Breast epithelium (tissue), 4 donors: Measurements from ENCODE around the gene PIP5KL1. TPM values are rescaled to one million over a fixed set of nuclear protein-coding genes. Genes with fewer than 3 reads are reported as not detected.
A peak's percentile ranks its signal among the peaks of the same experiment; 100 is the strongest.

ENCODE experiments used
- DNase-seq, 2 donors: peaks; one replicate each; pipeline ENCODE4 v3.0.0-alpha.2; 2019; ENCODE audit warnings: low spot score in 2 of 2
- H3K27ac ChIP-seq, 2 donors: fragments of 200-600 bp; sonication (generic) in 1 of 2; one replicate each; pipeline ENCODE4 v1.5.1; 2016 to 2019; ENCODE audit warnings: mild to moderate bottlenecking in 1 of 2
- H3K27me3 ChIP-seq, 2 donors: fragments of 200-600 bp; sonication (generic) in 1 of 2; one replicate each; pipeline versions ENCODE4 v1.5.1 to v1.6.0; 2017 to 2019; ENCODE audit warnings: control low read depth in 1 of 2, mild to moderate bottlenecking in 1 of 2
- H3K36me3 ChIP-seq: fragments of 200-600 bp; one replicate; pipeline ENCODE4 v1.5.1; 2019
- H3K4me1 ChIP-seq, 2 donors: fragments of 200-600 bp; sonication (generic); one replicate each; pipeline ENCODE4 v1.5.1; 2016 to 2019; ENCODE audit warnings: control low read depth in 1 of 2
- H3K4me3 ChIP-seq, 3 donors: fragments of 200-600 bp; sonication (generic); 1 replicate in 2 of 3; 2 replicates in 1 of 3; pipeline ENCODE4 v1.5.1; 2016 to 2019; ENCODE audit warnings: mild to moderate bottlenecking in 3 of 3, moderate library complexity in 2 of 3
- H3K9me3 ChIP-seq, 2 donors: fragments of 200-600 bp; sonication (generic) in 1 of 2; one replicate each; pipeline ENCODE4 v1.5.1; 2016 to 2019; ENCODE audit warnings: control low read depth in 1 of 2
- POLR2A ChIP-seq: fragments of 450-650 bp; IDR thresholded peaks from one replicate; pipeline ENCODE4 v1.6.1; 2016; ENCODE audit warnings: antibody characterized with exemption, mild to moderate bottlenecking, moderate library complexity
- POLR2AphosphoS5 ChIP-seq, 3 donors: sonication (generic); formaldehyde crosslinking; IDR thresholded peaks; one replicate each; pipeline ENCODE4 v1.6.1; 2017; ENCODE audit warnings: antibody characterized with exemption in 3 of 3
- intact Hi-C: fragments of 100-400 bp; cut with DNase I; formaldehyde crosslinking; loops from one replicate; pipeline ENCODE4 v1.15.1; 2023; ENCODE audit warnings: low total_unique reads
- total RNA-seq, 3 donors: library from RNA; depleted of rRNA; stranded (reverse); fragments of >200 nt; gene quantifications; one replicate each; pipeline ENCODE4 v1.1.0, GENCODE V29; 2016
- TF ChIP-seq, protein P1 (sequence below), 3 donors: fragments of 450-650 bp; IDR thresholded peaks; one replicate each; pipeline ENCODE4 v1.5.1; 2016 to 2017; ENCODE audit warnings: antibody characterized with exemption in 3 of 3, mild to moderate bottlenecking in 3 of 3, moderate library complexity in 3 of 3

The PIP5KL1 gene
- total RNA-seq, 3 donors from 2014 or later = 2.2 to 10.1 (median 5.2) TPM

- no peak for DNase-seq
- no peaks in the 10 kb centered on the region for H3K36me3 ChIP-seq
- intact Hi-C loops = no loop called here
- no peaks in the 10 kb centered on the region for H3K27me3 ChIP-seq
- no peaks in the 10 kb centered on the region for H3K9me3 ChIP-seq
- TF ChIP-seq, protein P1, sequence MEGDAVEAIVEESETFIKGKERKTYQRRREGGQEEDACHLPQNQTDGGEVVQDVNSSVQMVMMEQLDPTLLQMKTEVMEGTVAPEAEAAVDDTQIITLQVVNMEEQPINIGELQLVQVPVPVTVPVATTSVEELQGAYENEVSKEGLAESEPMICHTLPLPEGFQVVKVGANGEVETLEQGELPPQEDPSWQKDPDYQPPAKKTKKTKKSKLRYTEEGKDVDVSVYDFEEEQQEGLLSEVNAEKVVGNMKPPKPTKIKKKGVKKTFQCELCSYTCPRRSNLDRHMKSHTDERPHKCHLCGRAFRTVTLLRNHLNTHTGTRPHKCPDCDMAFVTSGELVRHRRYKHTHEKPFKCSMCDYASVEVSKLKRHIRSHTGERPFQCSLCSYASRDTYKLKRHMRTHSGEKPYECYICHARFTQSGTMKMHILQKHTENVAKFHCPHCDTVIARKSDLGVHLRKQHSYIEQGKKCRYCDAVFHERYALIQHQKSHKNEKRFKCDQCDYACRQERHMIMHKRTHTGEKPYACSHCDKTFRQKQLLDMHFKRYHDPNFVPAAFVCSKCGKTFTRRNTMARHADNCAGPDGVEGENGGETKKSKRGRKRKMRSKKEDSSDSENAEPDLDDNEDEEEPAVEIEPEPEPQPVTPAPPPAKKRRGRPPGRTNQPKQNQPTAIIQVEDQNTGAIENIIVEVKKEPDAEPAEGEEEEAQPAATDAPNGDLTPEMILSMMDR (IDR thresholded peaks at IDR 0.05) = no peak
- TF ChIP-seq POLR2AphosphoS5 (IDR thresholded peaks at IDR 0.05) (no peak), POLR2A (no peak)
- peaks cover 48 to 60% of the 10 kb centered on the region in 2 donors for H3K4me1 ChIP-seq
- peak overlapping the region in 2 of 3 donors; percentile 27 to 56 for H3K4me3 ChIP-seq
- H3K27ac ChIP-seq = peak overlapping the region; percentile 98 to 99
These were observed 35.4 kb upstream of the PIP5KL1 start for GRCh38 chr9:127965953-127966352.

- intact Hi-C loops = no loop called here
- Histone ChIP-seq H3K9me3 (no peaks in the 10 kb centered on the region), H3K36me3 (no peaks in the 10 kb centered on the region), H3K4me1 (peaks cover 45 to 56% of the 10 kb centered on the region in 2 donors), H3K27me3 (no peaks in the 10 kb centered on the region), H3K4me3 (peak overlapping the region in 1 of 3 donors; percentile 0), H3K27ac (peak overlapping the region; percentile 98 to 99)
- no peak for DNase-seq
- TF ChIP-seq, protein P1 (IDR thresholded peaks at IDR 0.05) = no peak
- TF ChIP-seq POLR2A (no peak), POLR2AphosphoS5 (IDR thresholded peaks at IDR 0.05) (no peak)
These were observed 32.9 kb upstream of the PIP5KL1 start for GRCh38 chr9:127963359-127964064.

- no peaks in the 10 kb centered on the region for H3K36me3 ChIP-seq
- no peak for DNase-seq
- H3K4me3 ChIP-seq = peak overlapping the region in 1 of 3 donors; percentile 0
- H3K27me3 ChIP-seq = no peaks in the 10 kb centered on the region
- intact Hi-C loops = no loop called here
- TF ChIP-seq, protein P1 (IDR thresholded peaks at IDR 0.05) = no peak
- TF ChIP-seq POLR2AphosphoS5 (IDR thresholded peaks at IDR 0.05) = no peak
- TF ChIP-seq POLR2A = no peak
- peaks cover 45 to 51% of the 10 kb centered on the region in 2 donors for H3K4me1 ChIP-seq
- H3K27ac ChIP-seq = peak overlapping the region; percentile 98 to 99
- H3K9me3 ChIP-seq = no peaks in the 10 kb centered on the region
These were observed 32.4 kb upstream of the PIP5KL1 start for GRCh38 chr9:127963041-127963358.

GRCh38 chr9:127962278-127962677 is 31.7 kb upstream of the PIP5KL1 start:
- no peaks in the 10 kb centered on the region for H3K36me3 ChIP-seq
- peak overlapping the region; percentile 94 to 98 for H3K27ac ChIP-seq
- no peak overlapping the region for H3K4me3 ChIP-seq
- intact Hi-C loops = no loop called here
- no peaks in the 10 kb centered on the region for H3K27me3 ChIP-seq
- TF ChIP-seq, protein P1 (IDR thresholded peaks at IDR 0.05) = no peak
- TF ChIP-seq POLR2AphosphoS5 (IDR thresholded peaks at IDR 0.05) = no peak
- no peak for TF ChIP-seq POLR2A
- no peaks in the 10 kb centered on the region for H3K9me3 ChIP-seq
- no peak for DNase-seq
- peaks cover 42 to 50% of the 10 kb centered on the region in 2 donors for H3K4me1 ChIP-seq

DNA sequence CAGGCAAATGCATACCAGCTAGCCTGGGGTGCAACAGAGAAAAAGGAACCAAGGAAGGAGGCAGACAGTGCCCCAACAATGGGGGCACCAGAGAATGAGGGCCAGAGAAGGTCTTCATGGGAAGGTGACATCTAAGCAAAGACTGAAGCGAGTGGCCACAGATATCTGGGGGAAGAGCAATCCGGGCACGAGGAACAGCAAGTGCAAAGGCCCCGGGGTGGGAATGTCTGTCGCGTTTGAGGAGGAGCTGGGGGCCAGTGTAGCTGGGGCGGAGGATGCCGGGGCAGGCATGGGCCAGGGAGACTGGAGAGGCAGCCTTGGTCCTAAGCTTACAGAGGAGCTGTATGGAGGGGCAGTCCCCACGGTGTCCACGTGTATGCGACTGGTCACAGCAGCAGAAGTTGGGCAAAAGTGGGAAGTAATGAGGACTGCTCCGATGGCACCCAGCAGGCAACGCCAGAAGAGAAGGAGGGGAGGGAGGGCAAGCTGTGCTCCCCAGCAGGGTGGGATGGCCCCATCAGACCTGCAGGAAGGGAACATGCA is 31.1 kb upstream of the PIP5KL1 start:
- Histone ChIP-seq H3K27me3 (no peaks in the 10 kb centered on the region), H3K4me1 (peaks cover 38 to 47% of the 10 kb centered on the region in 2 donors), H3K27ac (peak overlapping the region; percentile 94 to 98), H3K4me3 (no peak overlapping the region), H3K36me3 (no peaks in the 10 kb centered on the region), H3K9me3 (no peaks in the 10 kb centered on the region)
- TF ChIP-seq POLR2A = no peak
- TF ChIP-seq, protein P1 (IDR thresholded peaks at IDR 0.05) = no peak
- TF ChIP-seq POLR2AphosphoS5 (IDR thresholded peaks at IDR 0.05) = no peak
- DNase-seq = no peak
- intact Hi-C loops = no loop called here
